Renal cortex interstitium (tissue), 11 donors: ENCODE data around the gene FRYL. TPM values are rescaled to one million over a fixed set of nuclear protein-coding genes. Genes with fewer than 3 reads are reported as not detected.
"Not testable (repeated sequence)": the region's sequence is repeated elsewhere in the genome, so short reads cannot be mapped to it uniquely, and the experiment has no call there.

ENCODE experiments used
- DNase-seq, 11 donors: peaks; one replicate each; pipeline ENCODE4 v3.0.0-alpha.2; 2013; ENCODE audit warnings: low read depth in 9 of 11, low spot score in 4 of 11; ENCODE audit errors: extremely low read depth in 1 of 11
- polyA plus RNA-seq, 3 donors: library from polyadenylated mRNA; unstranded; fragments of 120-200 nt; gene quantifications; one replicate each; pipeline ENCODE4 v1.2.1, GENCODE V29; 2013; ENCODE audit not compliant: insufficient read length in 3 of 3

FRYL gene
- polyA plus RNA-seq, 3 donors = 40.7 to 47.3 (median 46.9) TPM

GRCh38 chr4:48489683-48490011 is 290.4 kb downstream of the FRYL start:
- no peak for DNase-seq

DNA sequence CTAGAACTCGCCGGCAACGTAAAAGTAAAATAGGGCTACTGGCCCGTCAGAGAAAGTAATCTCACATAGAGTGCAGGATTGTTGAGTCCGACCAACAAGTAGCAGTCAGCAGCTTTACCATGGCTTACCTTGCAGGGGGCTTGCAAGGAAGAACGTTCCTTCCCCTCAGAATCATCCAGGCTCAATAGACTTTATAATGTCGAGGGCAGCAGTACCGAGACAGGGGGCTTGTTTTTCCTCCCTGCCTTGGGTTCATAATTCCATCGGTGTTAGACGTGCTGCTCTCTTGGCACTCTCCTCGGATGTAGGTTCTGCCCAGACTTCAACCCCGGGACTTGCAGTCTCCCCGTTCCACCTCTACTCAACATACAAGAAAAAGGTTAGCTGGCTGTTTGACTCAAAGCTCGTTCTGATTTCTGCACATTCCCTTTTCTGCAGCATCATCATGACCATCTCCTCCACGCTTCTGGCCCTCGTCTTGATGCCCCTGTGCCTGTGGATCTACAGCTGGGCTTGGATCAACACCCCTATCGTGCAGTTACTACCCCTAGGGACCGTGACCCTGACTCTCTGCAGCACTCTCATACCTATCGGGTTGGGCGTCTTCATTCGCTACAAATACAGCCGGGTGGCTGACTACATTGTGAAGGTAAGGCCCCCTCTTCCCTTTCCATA is 295.4 kb downstream of the FRYL start:
- no peak for DNase-seq

DNA sequence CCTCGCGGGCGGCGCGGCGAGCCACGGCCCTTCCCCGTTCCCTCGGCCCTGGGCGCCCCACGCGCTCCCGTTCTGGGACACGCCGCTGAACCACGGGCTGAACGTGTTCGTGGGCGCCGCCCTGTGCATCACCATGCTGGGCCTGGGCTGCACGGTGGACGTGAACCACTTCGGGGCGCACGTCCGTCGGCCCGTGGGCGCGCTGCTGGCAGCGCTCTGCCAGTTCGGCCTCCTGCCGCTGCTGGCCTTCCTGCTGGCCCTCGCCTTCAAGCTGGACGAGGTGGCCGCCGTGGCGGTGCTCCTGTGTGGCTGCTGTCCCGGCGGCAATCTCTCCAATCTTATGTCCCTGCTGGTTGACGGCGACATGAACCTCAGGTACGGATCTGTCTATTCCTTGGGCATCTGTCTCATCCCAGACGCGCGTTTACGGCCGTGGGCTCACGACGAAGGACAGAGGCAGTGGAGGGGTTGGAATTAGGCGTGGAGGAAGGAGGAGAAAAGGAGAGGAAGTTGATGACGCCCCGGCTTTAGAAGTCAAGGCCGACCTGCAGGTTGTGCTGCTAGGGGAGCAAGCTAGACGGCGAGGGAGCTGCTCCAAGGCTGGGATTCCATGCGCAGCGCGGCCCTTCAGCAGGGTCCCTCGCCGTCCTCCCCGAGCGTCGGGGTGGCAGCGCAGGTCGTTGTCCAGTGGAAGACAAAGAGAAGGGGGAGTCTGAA is 296.1 kb downstream of the FRYL start:
- no peak for DNase-seq

DNA sequence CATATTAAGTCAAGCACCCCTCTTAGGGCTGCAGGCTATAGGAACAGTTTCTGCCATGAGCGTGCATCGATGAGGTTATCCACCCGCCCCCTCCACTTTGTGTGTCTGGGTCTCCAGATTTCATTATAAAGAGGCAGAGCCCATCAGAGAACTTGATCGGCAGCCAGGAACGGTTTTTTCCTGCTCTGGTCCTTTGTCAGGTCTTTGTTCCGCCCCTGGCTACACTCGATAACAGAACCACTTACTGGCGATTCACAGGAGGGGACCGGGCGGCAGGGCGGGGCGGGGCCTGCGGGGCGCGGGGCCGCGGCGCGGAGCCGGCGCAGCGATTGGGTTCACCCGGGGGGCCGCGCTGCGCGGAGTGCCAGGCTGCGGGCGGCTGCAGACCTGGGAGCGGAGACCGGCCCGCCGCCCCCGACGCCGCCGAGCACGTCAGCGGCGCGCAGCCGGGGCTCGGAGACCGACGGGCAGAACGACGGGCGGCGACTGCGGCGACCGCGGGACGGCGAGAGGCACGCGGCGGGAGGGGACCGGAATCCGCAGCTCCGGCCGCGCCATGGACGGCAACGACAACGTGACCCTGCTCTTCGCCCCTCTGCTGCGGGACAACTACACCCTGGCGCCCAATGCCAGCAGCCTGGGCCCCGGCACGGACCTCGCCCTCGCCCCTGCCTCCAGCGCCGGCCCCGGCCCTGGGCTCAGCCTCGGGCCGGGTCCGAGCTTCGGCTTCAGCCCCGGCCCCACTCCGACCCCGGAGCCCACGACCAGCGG is 296.9 kb downstream of the FRYL start, which contains the start of gene SLC10A4:
Gene SLC10A4 (plus strand): TSS at position 338 of the 771 bp plus-strand sequence. CDS start 219 bp downstream, at position 557.
- DNase-seq = no peak

DNA sequence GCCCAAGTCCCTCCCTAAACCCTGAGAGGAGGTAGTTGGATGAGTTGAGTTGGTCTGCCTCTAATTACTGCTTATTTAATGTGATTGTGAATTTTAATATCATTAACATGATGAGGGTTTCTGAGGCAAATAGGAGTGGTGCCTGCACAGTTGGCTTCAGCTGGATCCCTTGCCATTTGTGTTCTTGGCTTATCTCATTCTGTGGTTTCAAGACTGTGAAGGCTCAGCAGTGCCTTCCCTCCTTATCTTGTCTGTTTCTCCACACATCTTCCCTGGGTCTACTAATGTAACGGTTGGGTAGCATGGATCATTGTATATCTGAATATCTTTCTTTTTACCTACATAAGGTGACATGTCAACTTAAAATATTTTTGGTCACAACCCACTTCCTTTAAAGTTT is 298.5 kb downstream of the FRYL start:
- DNase-seq = no peak

DNA sequence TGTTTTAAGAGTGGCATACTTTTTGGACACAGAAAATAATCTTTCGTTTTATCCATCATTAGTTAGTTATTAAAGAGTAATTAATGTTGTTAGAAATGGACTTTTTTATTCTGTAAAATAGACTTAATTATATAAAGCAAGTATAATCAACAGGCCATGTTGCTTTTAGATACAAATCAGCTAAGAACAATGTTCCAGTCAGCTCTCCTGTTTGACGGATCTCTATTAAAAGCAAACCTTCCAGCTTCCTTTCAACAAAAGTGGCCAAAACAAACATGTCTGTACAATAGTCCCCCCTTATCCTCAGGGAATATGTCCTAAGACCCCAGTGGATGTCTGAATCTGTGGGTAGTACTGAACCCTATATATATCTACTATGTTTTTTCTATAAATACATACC is 301.8 kb downstream of the FRYL start:
- DNase-seq = no peak

GRCh38 chr4:48475770-48476169 is 304.3 kb downstream of the FRYL start:
- no peak for DNase-seq

- no peak for DNase-seq
Observed at GRCh38 chr4:48472794-48473193, 307.3 kb downstream of the FRYL start.

GRCh38 chr4:48470570-48470969 is 309.5 kb downstream of the FRYL start:
- no peak for DNase-seq

DNA sequence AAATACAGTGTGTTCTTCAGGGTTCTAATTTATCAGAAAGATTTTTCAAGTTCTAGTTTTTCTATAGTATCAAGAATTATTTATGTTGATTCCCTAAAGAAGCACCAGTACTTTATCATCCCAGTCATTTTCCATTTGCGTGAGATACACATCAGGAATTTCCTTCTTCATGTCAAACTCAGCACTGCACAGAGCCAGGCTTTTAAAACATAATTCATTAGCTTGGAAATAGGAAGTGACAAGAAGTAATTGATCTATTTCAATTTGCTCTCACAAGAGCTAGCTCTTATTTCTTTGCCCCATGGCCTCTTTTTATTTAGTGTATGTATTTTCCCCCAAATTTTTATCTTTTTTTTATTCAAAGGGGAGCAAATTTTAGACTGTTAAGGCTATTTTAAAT is 309.9 kb downstream of the FRYL start:
- no peak for DNase-seq

DNA sequence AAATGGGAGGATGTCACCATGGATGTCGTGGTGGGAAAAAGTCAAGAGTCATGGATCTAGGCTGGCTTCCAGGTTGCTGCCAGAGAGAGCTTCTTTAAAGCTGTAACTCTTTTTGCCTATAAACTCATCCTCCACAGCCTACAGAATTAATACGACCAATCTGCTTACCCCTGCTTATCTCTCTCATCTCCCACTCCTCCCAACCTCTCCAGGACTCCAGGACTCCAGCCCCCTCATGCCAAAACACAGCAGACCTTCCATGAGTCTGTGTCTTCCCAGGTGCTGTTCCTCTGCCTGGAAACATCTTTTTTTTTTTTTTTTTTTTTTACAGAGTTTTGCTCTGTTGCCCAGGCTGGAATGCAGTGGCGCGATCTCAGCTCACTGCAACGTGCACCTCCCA is 312.2 kb downstream of the FRYL start:
- no peak for DNase-seq

DNA sequence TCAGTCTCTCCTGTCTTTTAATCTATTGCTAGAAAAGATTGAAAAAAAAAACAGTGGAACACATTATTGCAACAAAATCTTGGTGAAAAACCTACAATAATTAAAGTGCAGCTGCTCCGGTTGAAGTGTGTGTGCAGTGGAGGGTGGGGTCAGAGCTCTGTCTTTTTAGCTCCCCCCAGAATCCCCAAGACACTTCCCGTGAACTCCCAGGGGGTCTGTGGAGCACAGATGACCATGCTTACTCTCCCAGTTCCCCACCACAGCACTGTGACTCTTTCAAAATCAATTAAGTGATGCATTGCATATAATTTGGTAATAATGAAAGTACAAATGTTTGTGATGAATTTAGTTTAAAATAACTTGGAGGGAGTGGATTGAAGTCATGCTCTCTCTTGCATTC is 312.6 kb downstream of the FRYL start:
- DNase-seq = no peak

GRCh38 chr4:48462363-48462762 is 317.7 kb downstream of the FRYL start:
- DNase-seq = peak in 2 of 11 donors; percentile 27 to 33

GRCh38 chr4:48461000-48461399 is 319.1 kb downstream of the FRYL start:
- DNase-seq = no peak

- DNase-seq = no peak
Observed at GRCh38 chr4:48454591-48454990, 325.5 kb downstream of the FRYL start.

DNA sequence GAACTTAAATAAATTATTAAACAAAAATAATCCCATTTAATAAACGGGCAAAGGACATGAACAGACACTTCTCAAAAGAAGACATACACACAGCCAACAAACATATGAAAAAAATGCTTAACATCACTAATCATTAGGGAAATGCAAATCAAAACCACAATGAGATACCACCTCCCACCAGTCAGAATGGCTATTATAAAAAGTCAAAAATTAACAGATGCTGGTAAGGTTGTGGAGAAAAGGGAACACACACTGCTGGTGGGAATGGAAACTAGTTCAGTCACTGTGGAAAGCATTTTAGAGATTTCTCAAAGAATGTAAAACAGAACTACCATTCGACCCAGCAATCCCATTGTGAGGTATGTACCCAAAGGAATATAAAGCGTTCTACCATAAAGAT is 328.4 kb downstream of the FRYL start:
- DNase-seq = not testable (repeated sequence)

GRCh38 chr4:48450740-48451139 is 329.3 kb downstream of the FRYL start:
- no peak for DNase-seq

GRCh38 chr4:48449151-48449550 is 330.9 kb downstream of the FRYL start:
- DNase-seq = no peak
